DMS 273 (cell line): ENCODE measurements around the gene THEMIS2.
"Not testable (repeated sequence)": the region's sequence is repeated elsewhere in the genome, so short reads cannot be mapped to it uniquely, and the experiment has no call there.

Source experiments
- DNase-seq: peaks from one replicate; lab custom pipeline; 2025; ENCODE audit not compliant: unreplicated experiment; lab: John Stamatoyannopoulos, UW

THEMIS2 gene

GRCh38 chr1:27872059-27872801 lies at the start of gene THEMIS2:
TSS of gene THEMIS2 (plus strand) at chr1:27872544. CDS start at chr1:27872572, 28 bp downstream.
- DNase-seq: peak; percentile 80

- DNase-seq: no peak
Observed at GRCh38 chr1:27823784-27824183, 48.6 kb upstream of the THEMIS2 start.

DNA sequence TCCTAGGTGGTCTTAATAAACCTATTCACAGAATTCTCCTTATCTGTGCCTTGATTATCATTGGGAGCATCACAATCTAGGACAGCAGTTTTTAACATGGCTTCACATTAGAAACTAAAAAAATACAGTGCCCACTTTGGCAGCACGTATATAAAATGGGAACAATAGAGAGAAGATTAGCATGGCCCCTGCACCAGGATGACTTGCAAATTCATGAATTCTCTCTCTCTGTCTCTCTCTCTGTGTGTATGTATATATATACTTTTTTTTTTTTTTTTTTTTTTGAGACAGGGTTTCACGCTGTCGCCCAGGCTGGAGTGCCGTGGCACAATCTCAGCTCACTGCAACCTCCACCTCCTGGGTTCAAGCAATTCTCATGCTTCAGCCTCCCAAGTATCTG lies 47.9 kb upstream of the THEMIS2 start:
- DNase-seq: no peak

DNA sequence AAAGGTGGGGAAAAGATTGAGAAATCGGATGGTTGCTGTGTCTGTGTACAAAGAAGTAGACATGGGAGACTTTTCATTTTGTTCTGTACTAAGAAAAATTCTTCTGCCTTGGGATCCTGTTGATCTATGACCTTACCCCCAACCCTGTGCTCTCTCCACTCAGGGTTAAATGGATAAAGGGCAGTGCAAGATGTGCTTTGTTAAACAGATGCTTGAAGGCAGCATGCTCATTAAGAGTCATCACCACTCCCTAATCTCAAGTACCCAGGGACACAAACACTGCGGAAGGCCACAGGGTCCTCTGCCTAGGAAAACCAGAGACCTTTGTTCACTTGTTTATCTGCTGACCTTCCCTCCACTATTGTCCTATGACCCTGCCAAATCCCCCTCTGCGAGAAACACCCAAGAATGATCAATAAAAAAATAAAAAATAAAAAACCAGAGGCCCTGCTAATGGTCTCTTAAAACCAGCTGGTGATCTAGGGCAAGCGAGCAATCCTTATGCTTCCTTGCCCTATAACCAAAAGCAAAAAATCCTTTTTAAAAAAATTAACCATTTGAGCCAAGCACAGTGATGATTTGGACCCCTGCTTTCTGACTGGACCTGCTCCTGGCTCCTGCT lies 42.9 kb upstream of the THEMIS2 start:
- not testable (repeated sequence) for DNase-seq

DNA sequence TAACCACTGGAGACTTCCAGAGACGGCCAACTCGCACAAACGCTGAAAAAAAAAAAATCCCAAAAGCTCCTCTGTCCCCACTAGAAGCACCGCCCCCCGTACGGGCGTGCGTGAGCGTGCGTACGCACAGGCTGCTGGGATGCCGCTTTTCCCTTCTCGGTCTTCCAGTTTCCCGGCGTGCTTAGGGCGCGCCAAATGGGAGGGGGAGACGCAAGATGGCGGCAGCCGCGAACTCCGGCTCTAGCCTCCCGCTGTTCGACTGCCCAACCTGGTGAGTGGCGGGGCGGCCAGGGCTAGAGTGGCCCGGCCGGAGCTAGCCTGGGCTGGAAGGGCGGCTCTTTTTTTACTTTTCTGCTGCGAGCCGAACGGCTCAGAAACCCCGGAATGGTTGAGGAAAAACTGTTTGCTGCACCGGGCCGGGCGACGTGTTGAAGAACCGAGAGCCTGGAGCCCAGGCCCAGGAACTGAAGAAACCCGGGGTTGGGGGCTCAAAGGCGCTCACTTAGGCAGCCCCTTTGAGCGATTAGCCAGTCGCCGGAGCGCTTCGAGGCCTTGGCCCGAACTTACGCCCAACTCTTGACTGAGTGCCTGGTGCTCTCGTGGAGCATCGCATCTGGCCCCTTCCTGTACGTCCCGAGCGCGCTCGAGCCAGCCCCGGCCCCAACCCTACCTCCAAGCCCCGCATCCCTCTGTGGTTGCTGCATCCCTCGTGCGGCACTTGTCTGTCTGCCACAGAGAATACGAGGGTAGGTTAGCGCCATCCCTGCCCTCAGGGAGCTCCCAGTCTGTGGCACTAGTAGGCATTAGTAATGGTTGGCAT lies 41.5 kb upstream of the THEMIS2 start, which contains the start of gene PPP1R8:
PPP1R8 (plus strand) TSS at position 162 of the 820 bp plus-strand sequence; CDS start at position 216, 54 bp downstream.
- DNase-seq: peak; percentile 99

GRCh38 chr1:27831568-27832410 lies 40.6 kb upstream of the THEMIS2 start:
- DNase-seq: no peak

DNA sequence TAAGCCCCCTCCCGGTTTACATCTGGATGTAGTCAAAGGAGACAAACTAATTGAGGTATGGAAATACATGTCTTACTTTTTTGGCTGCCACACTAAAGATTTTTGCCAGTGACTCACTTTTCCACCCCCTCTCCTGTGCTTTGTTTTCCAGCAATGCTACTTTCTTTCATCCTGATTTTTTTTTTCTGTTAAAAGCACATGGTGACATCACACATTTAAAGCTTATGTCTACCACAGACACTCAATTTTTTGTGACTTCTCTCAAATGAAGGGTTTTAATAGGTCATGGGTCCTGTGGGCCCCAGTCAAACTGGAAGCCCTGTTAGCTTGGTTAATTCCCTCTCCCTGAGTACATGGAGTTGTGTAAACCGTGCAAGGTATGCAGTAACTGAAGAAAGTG lies 39.6 kb upstream of the THEMIS2 start:
- no peak for DNase-seq

DNA sequence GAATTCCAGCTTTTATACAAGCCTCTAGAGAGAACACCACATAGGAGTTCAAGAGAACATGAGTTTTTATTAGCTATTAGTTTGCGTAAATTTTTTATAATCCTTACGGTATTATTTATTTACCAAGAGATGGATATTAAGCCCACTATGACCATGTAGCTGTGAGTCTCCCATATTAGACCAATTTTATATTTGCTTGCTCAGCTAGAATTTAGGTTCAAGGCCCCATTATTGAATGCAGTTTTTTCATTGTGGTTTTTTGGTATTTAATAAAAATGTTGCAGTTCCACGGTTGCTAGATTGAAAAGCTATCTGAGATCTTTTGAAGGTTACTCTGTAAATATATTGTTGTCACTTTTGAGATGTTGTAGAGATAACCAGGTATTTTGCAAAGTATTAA lies 38.9 kb upstream of the THEMIS2 start:
- DNase-seq: no peak

GRCh38 chr1:27835046-27835445 lies 37.3 kb upstream of the THEMIS2 start:
- no peak for DNase-seq

DNA sequence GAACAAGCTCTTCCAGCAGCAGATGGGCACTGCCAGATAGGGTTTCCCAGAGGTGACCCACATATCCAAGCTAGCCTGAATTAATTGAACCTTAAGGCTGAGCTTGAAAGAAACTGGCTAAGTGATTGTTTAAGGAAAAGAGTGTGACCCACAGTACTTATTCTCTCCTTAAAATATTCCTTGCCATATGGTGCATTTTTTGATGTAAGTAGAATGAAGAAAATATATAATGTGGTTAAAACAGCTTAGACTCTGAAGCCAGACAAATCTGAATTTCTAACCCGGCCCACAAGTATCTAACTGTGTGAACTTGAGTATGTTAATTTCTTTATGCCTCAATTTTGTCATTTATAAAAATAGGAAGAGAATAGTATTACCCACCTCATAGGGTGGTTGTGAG lies 36.8 kb upstream of the THEMIS2 start:
- DNase-seq: peak; percentile 51

GRCh38 chr1:27849951-27850350 lies 22.4 kb upstream of the THEMIS2 start:
- DNase-seq: no peak

DNA sequence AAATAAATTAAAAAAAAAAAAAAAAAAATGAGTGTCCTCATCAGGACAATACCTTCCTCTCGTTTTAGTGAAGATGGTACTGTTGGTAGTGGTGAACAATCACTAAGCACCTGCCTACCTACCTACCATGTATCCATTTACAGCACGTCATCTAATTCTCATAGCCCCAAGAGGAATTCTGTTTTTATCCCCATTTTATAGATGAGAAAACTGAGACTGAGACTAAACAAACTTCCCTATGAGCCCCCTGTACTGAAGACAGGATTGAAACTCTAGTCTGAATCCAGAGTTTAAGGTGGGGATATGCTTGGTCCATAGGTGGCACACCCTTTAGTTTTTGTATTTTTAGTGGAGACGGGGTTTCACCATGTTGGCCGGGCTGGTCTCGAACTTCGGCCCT lies 17.3 kb upstream of the THEMIS2 start:
- no peak for DNase-seq

- no peak for DNase-seq
Observed at GRCh38 chr1:27856561-27857343, 15.6 kb upstream of the THEMIS2 start.

GRCh38 chr1:27857552-27857951 lies 14.8 kb upstream of the THEMIS2 start:
- not testable (repeated sequence) for DNase-seq

- DNase-seq: peak; percentile 95
Observed at GRCh38 chr1:27858072-27858948, 14.0 kb upstream of the THEMIS2 start.

GRCh38 chr1:27858949-27859576 lies 13.3 kb upstream of the THEMIS2 start:
- no peak for DNase-seq

DNA sequence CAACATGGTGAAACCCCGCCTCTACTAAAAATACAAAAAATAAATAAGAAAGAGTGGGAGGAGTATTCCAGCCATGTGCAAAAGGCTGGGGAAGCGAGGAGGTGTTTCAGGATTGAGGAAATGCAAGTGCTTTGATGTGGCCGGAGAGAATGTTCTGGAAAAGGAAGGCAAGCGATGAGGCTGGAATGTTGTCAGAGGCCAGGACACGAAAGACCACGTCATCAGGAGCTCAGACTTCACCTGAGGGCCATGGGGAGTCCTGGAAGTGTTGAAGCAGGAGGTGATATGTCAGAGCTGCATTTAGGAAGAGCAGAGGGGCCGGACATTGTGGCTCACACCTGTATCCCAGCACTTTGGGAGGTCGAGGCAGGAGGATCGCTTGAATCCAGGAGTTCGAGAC lies 10.9 kb upstream of the THEMIS2 start:
- no peak for DNase-seq

DNA sequence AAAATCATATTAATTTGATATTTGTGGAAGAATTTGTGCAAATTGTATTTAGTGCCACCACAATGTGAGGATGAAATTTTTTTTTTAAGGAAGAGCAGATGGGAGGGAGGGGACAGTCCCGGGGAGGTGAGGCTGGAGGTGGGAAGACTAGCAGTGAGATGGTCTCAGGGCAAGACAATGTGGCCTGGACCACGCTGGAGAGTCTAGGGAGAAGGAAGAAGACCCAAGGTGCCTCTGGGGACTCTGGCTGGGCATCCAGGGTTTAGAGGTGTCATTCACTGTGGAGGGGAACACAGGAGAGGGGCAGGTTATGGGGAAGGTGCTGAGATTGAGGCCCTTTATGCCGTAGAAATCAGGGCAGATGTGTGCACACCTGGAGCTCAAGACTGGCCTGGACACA lies 10.3 kb upstream of the THEMIS2 start:
- DNase-seq: no peak
